ENCODE measurements around the gene DCBLD1. TPM values are rescaled to one million over a fixed set of nuclear protein-coding genes. Genes with fewer than 3 reads are reported as not detected.
A peak's percentile ranks its signal among the peaks of the same experiment; 100 is the strongest.

DCBLD1 gene
- total and polyA plus RNA-seq, 2 of the 13 experiments (the other 11 are each of a cell fraction or from before 2014, with no cell fraction given): 23.2 to 41.5 TPM

GRCh38 chr6:117483004-117483644 lies 650 bp downstream of the DCBLD1 start (continued):
- TF ChIP-seq ZNF280D (CRISPR knock-in tag; IDR thresholded peaks at IDR 0.05) (peak; percentile 78), ZNF207 (IDR thresholded peaks at IDR 0.05; ENCODE audit: borderline replicate concordance) (no peak), ZNF740 (CRISPR knock-in tag; IDR thresholded peaks at IDR 0.05) (peak; percentile 71), ZNF652 (CRISPR knock-in tag; IDR thresholded peaks at IDR 0.05; ENCODE audit: borderline replicate concordance, low read depth) (no peak), ZNF773 (CRISPR knock-in tag; IDR thresholded peaks at IDR 0.05; ENCODE audit: borderline replicate concordance) (peak; percentile 79), ZNF124 (CRISPR knock-in tag; IDR thresholded peaks at IDR 0.05) (peak; percentile 76; the same call in 1 of the 2 replicates), CSRNP2 (CRISPR knock-in tag; conservative IDR thresholded peaks at IDR 0.05; ENCODE audit: low read depth) (no peak), TAF1 (CRISPR knock-in tag; IDR thresholded peaks at IDR 0.05) (peak; percentile 77), ZNF562 (CRISPR knock-in tag; IDR thresholded peaks at IDR 0.05; ENCODE audit: borderline replicate concordance) (no peak; the same call in 1 of the 2 replicates), DR1 (CRISPR knock-in tag; IDR thresholded peaks at IDR 0.05) (peak; percentile 73; the same call in 1 of the 2 replicates), ZNF329 (CRISPR knock-in tag; IDR thresholded peaks at IDR 0.05; ENCODE audit: low read depth) (peak; percentile 76), ZNF253 (CRISPR knock-in tag; IDR thresholded peaks at IDR 0.05; ENCODE audit: borderline replicate concordance) (0 out of 2 replicates have a peak, but pooled peaks have one; percentile 55), ZBTB7B (CRISPR knock-in tag; IDR thresholded peaks at IDR 0.05) (peak; percentile 78; the same call in 1 of the 2 replicates), ZNF709 (CRISPR knock-in tag; IDR thresholded peaks at IDR 0.05) (peak; percentile 65; the same call in 1 of the 2 replicates), ZNF629 (CRISPR knock-in tag; conservative IDR thresholded peaks at IDR 0.05) (0 out of 2 replicates have a peak, but pooled peaks have one; percentile 10), TFE3 (CRISPR knock-in tag; IDR thresholded peaks at IDR 0.05) (0 out of 2 replicates have a peak, but pooled peaks have one; percentile 45), CENPBD1 (CRISPR knock-in tag; IDR thresholded peaks at IDR 0.05; ENCODE audit: borderline replicate concordance, low read depth) (no peak), NCOA2 (CRISPR knock-in tag; IDR thresholded peaks at IDR 0.05) (peak; percentile 57; the same call in 1 of the 2 replicates), IKZF4 (CRISPR knock-in tag; IDR thresholded peaks at IDR 0.05; ENCODE audit: borderline replicate concordance, low read depth, not compliant biosample characterization) (no peak)
